ENCODE data around the gene DLGAP3.

DNA sequence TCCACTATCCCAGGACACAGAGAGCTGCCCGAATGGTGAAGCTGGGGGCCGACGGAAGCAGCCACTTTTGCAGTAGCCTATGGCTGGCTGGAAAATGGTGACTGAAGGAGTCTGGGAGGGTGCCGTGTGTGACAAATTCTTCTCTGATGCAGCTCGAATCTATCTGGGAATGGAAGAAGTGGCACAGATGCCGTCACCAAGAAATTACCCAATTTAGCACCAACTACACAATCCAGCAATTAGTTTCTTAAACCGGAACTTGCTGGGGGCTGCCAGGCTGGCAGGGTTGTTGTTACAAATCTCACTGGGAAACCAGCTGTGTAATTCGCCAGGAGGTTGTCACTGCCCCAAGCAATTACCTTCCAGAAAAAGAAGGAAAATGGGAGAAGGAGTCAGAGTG lies 18.0 kb downstream of the DLGAP3 start:
- TF ChIP-seq CTCF (IDR thresholded peaks at IDR 0.05) (no peak), POLR2A (IDR thresholded peaks at IDR 0.05) (no peak)

Data from heart left ventricle (tissue), 13 donors.